Omental fat pad (tissue), 4 donors: ENCODE results near the gene TIE1. TPM values are rescaled to one million over a fixed set of nuclear protein-coding genes. Genes with fewer than 3 reads are reported as not detected.

ENCODE experiments used
- ATAC-seq: fragments of 150-250 bp; one replicate; pipeline ENCODE4 v1.9.1; 2016; ENCODE audit warnings: mild to moderate bottlenecking, moderate library complexity; ENCODE audit not compliant: low FRiP score
- DNase-seq: peaks from one replicate; pipeline ENCODE4 v3.0.0-alpha.2; 2019; ENCODE audit warnings: low spot score
- total RNA-seq, 4 donors: library from RNA; depleted of rRNA; stranded (reverse); fragments of >200 nt; gene quantifications; one replicate each; pipeline ENCODE4 v1.1.0, GENCODE V29; 2016
- TF ChIP-seq, protein P1 (sequence below), 3 donors: fragments of 450-650 bp; IDR thresholded peaks; one replicate each; pipeline ENCODE4 v1.5.1; 2016 to 2017; ENCODE audit warnings: antibody characterized with exemption in 3 of 3, mild to moderate bottlenecking in 3 of 3, moderate library complexity in 2 of 3

Gene TIE1
- total RNA-seq, 4 donors from 2014 or later: 15.2 to 156 (median 44.6) TPM

DNA sequence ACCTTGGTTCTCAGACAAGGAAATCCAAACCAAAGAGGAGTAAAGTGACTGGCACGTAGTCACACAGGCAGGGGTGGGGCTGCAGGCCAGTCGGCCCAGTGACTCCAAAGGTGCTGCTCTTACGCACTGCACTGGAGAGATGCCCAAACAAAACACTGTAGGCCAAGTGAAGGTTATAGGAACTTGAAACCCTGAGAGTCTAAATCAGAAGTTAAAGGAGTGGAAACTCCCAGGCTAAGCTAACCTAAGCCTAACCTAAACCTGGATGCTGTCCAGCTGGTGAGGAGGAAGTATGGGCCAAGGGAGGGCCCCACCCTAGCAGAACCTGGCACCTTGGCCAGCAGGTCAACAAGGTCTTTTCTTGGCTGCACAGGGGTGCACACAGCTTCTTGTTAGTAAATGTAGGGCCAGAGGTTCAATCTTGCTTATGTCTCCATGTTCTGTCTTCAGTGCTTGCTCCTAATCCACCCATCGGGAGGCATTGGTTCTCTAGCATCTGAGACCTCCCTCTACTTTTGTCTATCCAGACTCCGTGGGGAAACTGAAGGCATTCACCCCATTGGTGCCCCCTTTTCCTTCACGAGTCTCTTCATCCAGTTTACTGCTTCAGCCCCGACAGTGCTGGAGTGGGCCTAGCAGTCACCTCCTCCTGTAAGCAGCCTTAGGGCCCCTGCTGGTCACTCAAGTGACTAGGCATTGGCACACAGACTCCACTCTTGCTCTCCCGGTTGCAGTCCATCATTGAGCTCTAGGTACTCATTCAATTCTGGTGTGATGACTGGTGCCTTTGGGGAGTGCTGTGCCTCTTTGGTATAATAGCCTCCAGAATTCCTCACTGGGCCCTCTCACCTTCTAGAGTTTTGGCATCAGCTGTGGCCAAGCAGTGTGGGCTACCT, 43.9 kb upstream of the TIE1 start:
- TF ChIP-seq, protein P1, sequence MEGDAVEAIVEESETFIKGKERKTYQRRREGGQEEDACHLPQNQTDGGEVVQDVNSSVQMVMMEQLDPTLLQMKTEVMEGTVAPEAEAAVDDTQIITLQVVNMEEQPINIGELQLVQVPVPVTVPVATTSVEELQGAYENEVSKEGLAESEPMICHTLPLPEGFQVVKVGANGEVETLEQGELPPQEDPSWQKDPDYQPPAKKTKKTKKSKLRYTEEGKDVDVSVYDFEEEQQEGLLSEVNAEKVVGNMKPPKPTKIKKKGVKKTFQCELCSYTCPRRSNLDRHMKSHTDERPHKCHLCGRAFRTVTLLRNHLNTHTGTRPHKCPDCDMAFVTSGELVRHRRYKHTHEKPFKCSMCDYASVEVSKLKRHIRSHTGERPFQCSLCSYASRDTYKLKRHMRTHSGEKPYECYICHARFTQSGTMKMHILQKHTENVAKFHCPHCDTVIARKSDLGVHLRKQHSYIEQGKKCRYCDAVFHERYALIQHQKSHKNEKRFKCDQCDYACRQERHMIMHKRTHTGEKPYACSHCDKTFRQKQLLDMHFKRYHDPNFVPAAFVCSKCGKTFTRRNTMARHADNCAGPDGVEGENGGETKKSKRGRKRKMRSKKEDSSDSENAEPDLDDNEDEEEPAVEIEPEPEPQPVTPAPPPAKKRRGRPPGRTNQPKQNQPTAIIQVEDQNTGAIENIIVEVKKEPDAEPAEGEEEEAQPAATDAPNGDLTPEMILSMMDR (IDR thresholded peaks at IDR 0.05): no peak
- DNase-seq: no peak
- no peak for ATAC-seq

GRCh38 chr1:43258370-43258769, 42.4 kb upstream of the TIE1 start:
- DNase-seq (no peak), ATAC-seq (no peak)
- TF ChIP-seq, protein P1 (IDR thresholded peaks at IDR 0.05): no peak

DNA sequence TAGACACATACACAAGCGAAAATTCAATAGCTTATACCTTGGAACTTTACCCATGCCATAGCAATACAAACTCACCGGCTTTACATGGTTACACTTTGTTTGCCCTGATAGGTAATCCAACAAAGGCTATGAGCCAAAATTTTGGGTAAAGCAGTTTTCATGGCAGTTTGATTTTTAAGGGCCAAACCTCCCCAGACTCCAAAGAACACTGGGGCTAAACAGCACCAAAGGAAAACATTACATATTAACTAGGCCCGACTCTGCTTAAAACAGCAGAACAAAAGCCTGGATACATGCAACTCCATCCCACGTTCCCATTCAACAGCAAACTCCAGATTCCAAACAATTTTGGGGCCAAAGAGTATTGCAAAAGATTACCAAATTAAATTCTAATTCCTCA, 35.4 kb upstream of the TIE1 start:
- TF ChIP-seq, protein P1 (IDR thresholded peaks at IDR 0.05): no peak
- DNase-seq: no peak
- no peak for ATAC-seq

DNA sequence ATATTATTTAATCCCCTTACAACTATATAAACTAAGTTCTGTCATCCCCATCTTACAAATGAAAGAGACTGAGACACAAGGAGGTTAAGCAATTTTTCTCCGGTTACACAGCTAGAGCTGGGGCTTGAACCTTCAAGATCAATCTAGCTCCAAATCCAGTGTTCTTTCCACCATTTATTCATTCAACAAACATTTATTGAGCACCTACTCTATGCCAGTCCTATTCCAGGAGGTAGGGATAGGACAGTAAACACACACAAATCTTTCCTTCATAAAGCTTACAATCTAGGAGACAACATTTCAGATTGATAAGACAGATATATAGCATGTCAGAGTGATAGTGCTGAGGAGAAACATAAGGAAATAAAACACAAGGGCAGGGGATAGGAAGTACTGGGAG, 33.9 kb upstream of the TIE1 start:
- ATAC-seq: no peak

GRCh38 chr1:43267291-43267805, 33.4 kb upstream of the TIE1 start:
- TF ChIP-seq, protein P1 (IDR thresholded peaks at IDR 0.05): no peak
- ATAC-seq (no peak), DNase-seq (no peak)

More for the DNA sequence above, 33.9 kb upstream of the TIE1 start:
- DNase-seq: no peak
- TF ChIP-seq, protein P1 (IDR thresholded peaks at IDR 0.05): no peak

DNA sequence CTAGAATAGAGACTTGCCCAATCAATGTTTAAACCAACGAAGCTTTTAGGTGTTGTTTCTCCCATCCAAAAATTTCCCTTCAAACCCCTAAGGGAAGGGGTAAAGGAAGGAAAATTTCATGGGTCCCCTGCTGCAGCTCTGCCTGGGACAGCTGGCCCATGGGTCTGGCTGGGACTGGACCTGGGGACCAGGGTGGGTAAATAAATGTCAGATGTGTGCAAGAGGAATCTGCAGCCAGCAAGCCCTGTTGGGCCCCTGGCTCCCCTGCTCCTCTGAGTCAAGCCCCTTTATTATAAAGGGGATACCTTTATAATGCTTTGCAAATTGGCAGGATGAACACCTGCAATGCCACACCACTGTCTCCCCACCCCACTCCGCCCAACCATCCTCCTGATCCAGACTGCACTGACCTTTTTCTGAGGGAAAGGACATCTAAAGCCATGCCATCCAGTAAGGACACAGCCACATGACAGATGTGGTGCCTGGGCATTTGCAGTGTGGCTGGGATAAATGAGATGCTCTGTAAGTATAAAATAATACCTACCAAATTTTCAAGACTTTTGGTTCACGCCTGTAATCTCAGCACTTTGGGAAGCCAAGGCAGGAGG, 32.9 kb upstream of the TIE1 start:
- ATAC-seq: no peak
- TF ChIP-seq, protein P1 (IDR thresholded peaks at IDR 0.05): no peak
- no peak for DNase-seq
